GM21381 (cell line): ENCODE data around the gene RALGDS.

Experiments used
- ATAC-seq: cut with Tn5 transposase; IDR thresholded peaks from one replicate; pipeline ENCODE4 v1.9.1; 2021; ENCODE audit warnings: mild to moderate bottlenecking, moderate library complexity; ENCODE audit not compliant: unreplicated experiment

Gene RALGDS

GRCh38 chr9:133137451-133138231, 16.6 kb upstream of the RALGDS start:
- ATAC-seq = no peak

- no peak for ATAC-seq
Measured at GRCh38 chr9:133135146-133135745, 14.2 kb upstream of the RALGDS start.

GRCh38 chr9:133134388-133135145, 13.5 kb upstream of the RALGDS start:
- no peak for ATAC-seq

DNA sequence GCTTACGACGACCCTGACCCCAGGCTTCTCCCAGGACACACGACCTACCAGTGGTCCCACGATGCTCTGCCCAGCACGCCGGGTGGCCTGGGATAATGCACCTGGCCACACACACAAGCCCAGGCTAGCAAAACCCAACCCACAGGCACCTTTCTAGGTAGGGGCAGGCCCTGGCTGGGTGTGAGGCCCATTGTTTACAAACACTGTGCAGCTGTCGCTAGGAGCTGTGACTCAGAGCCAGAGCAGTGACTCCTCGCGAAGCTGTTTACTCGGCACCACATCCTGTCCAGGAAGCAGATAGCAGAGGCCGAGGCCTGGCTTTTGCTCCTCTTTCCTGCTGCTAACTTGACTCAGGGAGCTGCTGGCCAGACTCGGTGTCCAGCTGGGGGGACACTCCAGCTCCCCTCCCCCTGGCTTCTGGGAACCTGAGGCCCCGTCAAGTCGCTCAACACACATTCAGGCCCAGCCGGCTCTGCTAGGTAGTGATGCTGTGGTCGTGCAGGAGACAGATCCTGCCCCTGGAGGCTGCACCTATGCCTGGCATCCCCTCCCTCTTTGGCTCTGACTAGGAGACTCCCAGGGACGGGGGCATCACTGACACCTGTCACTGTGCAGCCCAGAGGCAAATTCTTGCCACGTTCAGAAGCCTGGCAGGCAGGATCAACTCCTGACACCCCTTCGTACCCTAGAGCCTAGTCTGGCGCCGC, 12.8 kb upstream of the RALGDS start:
- ATAC-seq = peak; percentile 77

DNA sequence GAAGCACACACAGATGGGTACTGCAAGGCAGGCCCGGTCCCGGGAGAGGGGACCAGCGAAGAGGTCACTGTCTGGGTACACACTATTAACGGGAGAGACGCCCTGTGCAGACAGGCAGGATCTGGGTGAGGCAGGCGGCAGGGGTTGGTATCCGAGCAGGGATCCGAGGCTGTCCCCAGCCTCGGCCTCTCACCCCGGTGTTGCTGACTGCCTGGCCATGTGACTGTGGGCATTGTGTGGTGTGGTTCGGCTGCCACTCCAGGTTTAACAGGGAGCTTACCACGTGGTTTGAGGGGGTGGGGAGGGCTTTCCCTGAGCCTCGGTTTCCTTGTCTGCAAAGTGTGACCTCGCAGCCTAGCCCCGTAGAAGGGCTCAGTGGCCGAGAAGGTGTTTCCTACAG, 11.1 kb upstream of the RALGDS start:
- no peak for ATAC-seq

DNA sequence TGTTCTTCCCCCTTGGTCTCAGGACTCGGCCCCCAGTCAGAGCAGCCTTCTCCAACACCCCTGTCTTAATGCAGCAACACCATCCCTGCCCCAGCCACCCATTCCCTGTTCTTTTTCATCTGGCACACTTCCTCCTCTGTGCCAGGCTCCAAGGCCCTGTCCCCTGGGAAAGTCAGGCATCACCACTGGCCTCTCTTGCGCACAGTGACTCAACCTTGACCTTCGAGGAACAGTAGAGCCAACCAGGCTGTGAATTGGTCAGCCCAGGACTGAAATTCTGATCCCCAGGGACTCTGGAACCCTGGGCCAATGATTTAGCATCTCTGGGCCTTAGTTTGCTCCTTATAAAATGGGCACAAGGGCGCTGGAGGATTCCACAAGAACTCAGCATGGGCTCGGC, 10.5 kb upstream of the RALGDS start:
- no peak for ATAC-seq

- ATAC-seq = no peak
Measured at GRCh38 chr9:133130685-133131244, 9.7 kb upstream of the RALGDS start.

- ATAC-seq = no peak
Measured at GRCh38 chr9:133129001-133129795, 8.2 kb upstream of the RALGDS start.

DNA sequence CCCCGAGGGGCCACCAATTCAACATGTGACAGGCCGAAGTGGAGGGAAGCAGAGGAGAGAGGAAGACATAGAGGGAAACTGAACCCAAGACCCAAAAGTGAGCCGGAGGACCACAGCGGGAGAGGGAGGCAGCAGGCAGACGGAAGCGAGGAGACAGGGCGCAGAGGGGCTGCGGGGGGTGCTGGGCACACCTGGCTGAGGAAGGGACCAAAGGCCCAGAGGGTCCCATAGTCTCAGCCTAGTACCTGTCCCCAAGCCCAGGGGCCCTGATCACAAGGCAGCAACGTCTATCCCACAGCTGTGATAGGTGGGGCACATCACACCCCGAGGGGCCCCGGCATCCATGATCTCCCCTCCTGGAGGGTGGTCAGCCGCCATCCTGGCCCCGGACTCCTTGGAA, 7.1 kb upstream of the RALGDS start:
- ATAC-seq = no peak

DNA sequence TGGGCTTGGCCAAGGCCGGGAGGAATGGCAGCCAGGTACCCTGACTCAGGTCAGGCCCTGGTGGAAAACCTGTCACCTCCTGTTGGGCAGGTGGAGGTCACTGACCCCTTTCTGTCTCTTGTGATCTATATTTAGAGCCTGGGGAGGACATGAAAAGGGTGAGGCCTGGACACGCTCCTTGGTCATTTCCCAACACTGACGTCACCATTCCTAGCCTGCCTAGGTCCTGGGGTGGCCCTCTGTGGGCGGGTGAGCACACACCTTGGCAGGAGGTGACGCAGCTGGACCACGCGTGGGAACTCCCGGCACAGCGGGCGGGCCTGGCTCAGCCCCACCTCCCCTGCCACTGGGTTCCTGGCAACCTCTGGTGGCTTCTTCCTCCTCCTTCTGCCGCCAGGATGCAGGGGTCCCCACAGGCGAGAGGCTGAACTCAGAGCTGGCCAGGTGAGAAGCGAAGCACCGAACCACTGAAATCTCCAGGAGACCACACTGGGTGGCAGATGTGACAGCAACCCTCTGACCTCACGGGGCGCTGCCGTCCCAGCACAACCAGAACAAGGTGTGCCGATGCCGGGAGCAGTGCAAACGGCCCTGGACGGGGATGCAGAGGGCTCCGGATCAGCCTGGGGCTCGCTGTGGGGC, 6.4 kb upstream of the RALGDS start:
- no peak for ATAC-seq

DNA sequence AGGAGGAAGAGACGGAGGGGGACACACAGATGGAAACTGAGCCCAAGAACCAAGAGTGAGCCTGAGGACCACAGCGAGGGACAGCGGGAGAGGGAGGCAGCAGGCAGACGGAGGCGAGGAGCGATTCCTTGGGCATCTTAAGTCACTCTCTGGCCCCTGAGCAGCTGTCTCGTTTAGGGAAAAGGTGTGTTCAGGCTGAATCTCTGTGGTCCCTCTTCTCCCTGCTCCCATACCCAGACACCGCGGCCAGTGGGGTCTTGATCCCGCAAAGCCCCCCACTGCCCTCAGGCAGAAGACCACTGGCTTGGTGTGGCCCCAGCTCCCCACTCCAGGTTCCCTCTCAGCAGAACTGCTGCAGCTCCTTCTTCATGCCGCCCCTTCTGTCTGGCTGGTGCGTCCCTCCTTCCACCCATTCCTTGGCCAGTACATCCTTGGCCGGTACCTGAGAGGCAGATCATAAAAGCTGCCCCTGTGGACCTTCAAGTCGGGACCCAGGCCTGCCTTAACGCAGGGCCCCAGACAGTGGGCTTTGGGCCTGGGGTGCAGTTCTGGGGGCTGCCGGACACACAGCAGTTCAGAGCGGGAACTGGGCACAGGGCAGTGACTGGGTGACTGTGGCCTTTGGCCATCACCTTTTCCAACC, 5.8 kb upstream of the RALGDS start:
- no peak for ATAC-seq

DNA sequence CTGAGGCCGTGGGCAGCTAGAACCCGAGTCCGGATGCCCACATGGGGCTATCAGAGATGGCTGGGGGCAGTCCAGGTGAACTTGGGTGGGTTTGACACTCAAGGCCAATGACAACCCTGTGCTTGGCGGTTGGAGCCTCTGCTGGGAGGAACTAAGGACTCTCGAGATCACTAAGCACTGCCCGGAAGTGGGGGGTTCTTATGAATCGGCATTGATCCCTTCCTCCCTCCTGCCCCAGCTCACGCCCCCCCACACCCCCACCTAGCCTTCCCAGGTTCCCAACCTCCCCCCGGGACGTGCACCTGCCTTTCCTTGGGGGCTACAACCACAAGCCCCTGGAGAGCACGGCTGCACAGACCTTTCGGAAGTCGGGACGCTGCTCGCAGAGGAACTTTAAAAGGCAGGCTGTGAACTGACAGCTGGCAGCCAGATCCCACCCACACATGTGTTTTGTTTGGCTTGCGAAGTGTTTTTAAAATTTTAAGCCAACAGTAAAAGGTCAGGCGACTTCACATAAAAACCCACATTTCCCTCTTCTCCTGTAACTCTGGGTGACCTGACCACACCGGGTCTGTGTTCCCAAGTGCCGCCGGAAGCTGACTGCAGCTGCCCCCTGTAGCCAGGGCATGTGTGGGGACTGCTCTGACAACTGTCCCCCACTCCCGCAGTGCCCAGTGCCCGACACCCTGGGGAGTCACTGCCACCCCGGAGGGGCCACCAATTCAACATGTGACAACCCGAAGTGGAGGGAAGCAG, 5.1 kb upstream of the RALGDS start:
- no peak for ATAC-seq

GRCh38 chr9:133124907-133125275, 3.9 kb upstream of the RALGDS start:
- no peak for ATAC-seq

DNA sequence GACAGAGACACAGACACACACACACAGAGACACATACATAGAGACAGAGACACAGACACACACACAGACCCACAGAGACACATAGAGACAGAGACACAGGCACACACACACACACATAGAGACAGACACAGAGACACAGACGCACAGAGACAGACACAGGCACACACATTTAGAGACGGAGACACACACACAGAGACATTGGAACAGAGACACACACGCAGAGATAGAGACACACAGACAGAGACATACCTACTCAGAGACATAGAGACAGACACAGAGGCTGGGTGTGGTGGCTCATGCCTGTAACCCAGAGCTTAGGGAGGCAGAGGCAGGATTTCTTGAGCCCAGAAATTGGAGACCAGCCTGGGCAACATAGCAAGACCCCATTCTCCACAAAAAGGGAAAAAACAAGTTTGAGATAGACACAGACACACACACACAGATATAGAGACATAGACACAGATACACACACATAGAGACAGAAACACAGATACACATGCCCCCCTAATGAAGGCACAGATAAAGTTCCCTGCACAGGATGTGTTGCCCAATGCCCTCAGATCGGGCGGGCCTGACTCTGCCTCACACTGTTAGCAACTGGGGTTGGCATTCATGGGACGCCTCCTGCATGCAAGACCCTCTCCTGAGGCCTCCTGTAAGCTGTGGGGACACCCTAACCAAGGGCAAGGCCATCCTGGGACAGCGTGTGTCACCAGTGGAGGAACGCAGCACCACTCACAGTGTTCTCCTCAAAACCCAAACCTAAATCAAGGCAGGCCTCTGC, 3.3 kb upstream of the RALGDS start:
- no peak for ATAC-seq

DNA sequence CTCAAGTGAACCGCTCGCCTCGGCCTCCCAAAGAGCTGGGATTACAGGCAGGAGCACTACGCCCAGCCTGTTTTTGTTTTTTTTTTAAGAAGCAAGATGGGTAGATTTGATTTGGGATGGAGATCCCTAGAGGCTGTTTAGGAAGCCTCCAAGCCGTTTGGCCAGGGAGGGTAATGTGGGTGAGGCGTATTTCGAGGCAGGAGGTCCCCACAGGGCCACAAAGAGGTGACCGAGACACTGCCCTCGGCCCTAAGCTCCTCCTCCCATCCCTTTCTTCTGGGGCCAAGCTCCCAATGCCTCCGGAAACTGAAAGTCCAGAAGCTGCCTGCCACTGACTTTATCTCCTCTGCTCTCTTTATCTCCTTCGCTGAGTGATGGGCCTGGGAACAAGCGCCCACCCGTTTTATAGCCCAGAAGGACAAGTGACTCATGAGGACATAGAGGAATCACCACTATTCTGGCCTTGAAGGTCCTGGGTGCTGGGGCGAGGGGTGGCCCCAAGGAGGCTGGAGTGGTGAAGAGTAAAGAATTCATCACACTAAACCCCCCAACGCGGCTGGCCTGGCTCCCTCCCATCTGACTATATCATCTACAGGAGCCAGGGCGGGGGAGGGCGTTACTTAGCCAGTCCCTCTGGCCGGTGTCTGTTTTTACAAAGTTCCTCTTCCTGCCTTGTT, 2.0 kb upstream of the RALGDS start:
- no peak for ATAC-seq

DNA sequence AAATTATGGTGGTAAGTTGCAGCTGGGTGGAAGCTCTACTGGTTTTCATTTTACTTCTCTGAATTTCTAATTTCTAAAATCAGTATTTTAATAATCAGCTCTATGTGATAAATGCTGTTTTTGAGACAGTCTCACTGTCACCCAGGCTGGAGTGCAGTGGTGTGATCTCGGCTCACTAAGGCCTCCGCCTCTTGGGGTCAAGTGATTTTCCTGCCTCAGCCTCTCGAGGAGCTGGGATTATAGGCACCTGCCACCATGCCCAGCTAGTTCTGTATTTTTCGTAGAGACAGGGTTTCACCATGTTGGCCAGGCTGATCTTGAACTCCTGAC, 1.5 kb upstream of the RALGDS start:
- no peak for ATAC-seq

GRCh38 chr9:133121915-133122550, 993 bp upstream of the RALGDS start:
- ATAC-seq = no peak
